GM12892 (cell line): Measurements from ENCODE around the gene FCGR3A.

ENCODE experiments used
- DNase-seq: peaks from one replicate; pipeline ENCODE4 v3.0.0; 2011; ENCODE audit not compliant: insufficient read length
- FAIRE-seq: peaks from 2 replicates; lab custom pipeline; 2011; peaks lifted over from hg19 to GRCh38; lab: Jason Lieb, UNC
- POLR2A ChIP-seq: IDR thresholded peaks from 2 replicates; pipeline ENCODE4 v1.6.1; 2011; ENCODE audit warnings: low read depth, low read length, control low read depth
- POLR2AphosphoS5 ChIP-seq: IDR thresholded peaks from 2 replicates; pipeline ENCODE4 v1.6.1; 2011; ENCODE audit warnings: low read depth, low read length, control low read depth
- TAF1 ChIP-seq: IDR thresholded peaks from 2 replicates; pipeline ENCODE4 v1.6.1; 2011; ENCODE audit warnings: low read depth, mild to moderate bottlenecking, control low read depth, low read length, borderline replicate concordance

The FCGR3A gene

DNA sequence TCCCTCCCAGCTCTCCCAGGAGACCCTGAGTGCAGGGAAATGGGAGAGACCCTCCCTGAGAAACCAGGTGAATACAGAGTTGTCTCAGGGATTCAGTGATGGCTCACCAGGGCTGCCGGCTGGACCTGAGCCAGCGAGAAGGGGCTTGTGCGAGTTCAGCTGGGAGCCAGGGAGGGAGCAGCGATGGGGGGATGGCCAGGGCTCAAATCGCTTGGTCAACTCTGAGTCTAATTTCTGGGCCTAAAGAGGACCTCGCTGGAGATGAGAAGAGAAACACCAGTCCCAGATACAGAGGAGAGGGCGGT lies 37.9 kb downstream of the FCGR3A start:
- no peak for DNase-seq
- TF ChIP-seq POLR2A (no peak), TAF1 (no peak), POLR2AphosphoS5 (no peak)
- FAIRE-seq = no peak

DNA sequence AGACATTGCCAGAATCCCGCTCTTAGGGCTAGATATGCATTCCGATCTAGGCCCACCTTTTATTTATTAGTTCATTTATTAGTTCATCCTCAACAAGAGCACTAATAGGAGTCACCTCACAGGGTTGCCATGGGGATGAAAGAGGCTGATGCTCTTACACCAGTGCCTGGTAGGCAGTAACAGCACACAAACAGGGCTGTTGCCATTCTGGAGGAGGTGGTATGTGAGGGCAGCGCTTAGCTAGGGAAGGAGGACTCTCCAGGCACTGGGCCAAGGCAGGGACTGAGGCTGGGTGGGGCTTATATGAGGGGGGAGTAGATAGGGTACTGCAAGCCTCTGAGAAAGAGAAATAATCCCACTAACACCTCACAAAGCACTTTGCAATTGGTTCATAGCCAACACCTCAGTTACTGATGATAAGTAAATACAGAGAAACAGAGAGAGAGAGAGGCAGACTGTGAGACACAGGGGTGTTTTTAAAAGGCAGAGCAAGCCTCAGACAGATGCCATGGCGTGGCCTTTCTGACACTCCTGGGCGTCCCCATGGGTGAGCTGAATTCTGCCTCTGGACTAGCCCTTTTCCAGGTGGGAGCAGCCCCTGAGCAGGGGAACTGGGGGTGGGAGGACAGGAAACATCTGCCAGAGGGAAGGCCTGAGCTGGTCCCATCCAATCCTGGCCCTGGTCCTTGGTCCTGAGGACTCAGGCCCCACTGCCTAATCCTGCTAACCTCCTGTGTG lies 38.4 kb downstream of the FCGR3A start:
- no peak for DNase-seq
- TF ChIP-seq POLR2A (no peak), POLR2AphosphoS5 (no peak), TAF1 (no peak)
- FAIRE-seq = no peak

DNA sequence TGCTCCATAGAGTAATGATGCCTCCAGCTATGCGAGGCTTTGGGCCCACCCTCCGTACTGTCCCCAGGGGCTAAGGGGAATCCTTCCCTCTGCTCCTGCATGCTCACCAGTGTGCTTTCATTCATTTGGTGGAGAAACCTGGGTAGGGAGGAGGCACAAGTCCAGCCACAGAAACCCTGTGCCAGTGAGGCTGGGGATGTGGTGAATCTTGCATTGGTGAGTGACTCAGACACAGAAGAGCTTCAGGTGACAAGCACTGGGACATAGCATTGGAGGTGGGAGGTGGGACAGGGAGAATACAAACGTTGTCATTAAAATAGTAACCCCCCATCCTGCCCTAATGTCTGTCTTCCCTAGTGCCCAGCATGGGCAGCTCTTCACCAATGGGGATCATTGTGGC lies 39.1 kb downstream of the FCGR3A start:
- no peak for TF ChIP-seq POLR2A
- no peak for TF ChIP-seq TAF1
- no peak for TF ChIP-seq POLR2AphosphoS5
- DNase-seq (no peak), FAIRE-seq (no peak)

DNA sequence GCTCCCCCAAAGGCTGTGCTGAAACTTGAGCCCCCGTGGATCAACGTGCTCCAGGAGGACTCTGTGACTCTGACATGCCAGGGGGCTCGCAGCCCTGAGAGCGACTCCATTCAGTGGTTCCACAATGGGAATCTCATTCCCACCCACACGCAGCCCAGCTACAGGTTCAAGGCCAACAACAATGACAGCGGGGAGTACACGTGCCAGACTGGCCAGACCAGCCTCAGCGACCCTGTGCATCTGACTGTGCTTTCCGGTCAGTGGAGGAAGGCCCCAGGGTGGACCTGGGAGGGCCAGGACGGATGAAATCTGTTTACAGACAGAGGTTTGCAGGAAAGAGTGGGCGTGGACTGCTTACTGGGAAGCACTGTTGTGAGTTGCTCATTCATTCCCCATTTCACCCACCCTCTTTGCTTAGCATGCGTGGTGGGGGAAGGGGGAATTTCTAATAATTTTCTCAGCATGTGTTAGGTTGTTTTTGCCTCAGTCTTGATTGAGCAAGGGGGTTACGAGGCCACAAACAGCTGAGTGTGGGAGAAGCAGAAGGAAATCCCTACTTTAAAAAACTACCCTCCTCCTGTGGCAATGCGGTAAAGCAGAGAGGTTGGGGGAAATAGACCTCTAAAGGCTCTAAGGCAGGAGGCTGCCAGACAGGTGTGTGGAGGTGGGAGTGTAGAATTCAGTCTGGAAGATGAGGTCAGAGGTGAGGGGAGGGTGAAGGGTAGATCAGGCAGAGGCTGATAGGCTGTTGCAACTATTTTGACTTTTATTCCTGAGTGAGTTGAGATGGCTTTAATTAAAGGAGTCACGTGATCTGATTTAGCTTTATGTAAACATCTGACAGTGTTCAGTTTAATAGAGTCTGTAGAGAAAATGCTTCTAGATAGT lies 43.0 kb downstream of the FCGR3A start:
- DNase-seq = no peak
- peak; percentile 73 for FAIRE-seq
- TF ChIP-seq POLR2A = no peak
- no peak for TF ChIP-seq TAF1
- no peak for TF ChIP-seq POLR2AphosphoS5

DNA sequence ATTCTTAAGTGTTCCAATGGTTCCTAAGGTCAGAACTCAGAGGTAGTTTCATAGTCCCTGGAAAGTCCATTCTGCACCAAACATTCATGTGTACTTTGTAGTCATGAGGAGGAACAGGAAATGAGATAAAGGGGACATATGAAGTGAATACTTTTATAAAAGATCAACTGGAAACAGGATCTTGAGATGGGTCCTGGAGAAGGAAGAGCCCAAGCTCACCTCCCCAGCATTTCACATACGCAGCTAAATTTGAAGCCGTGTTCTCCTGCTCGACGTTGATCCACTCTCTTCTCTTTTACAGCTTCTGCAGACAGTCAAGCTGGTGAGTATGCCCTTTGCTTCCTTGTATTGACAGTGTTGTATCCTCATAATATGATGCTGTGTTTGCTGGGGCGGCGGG lies 43.9 kb downstream of the FCGR3A start:
- no peak for FAIRE-seq
- no peak for TF ChIP-seq TAF1
- TF ChIP-seq POLR2AphosphoS5 = no peak
- TF ChIP-seq POLR2A = no peak
- no peak for DNase-seq

DNA sequence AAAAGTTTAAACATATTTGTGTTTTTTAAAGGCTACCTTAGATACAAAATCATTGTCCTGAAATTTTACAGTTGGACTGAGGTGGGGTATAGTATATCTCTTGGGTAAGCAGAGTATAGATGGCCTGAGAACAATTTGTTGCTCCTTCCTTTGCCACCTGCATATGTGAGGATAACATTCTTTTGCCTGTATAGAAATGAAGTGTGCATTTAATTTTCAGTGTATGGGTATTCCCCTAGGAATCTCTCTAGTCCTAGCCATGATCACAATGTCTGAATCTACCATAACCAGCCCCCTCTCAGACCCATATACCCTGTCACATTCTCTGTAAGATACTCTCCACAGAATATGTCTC lies 46.2 kb downstream of the FCGR3A start:
- TF ChIP-seq POLR2AphosphoS5 = no peak
- no peak for TF ChIP-seq POLR2A
- TF ChIP-seq TAF1 = no peak
- no peak for FAIRE-seq
- no peak for DNase-seq

DNA sequence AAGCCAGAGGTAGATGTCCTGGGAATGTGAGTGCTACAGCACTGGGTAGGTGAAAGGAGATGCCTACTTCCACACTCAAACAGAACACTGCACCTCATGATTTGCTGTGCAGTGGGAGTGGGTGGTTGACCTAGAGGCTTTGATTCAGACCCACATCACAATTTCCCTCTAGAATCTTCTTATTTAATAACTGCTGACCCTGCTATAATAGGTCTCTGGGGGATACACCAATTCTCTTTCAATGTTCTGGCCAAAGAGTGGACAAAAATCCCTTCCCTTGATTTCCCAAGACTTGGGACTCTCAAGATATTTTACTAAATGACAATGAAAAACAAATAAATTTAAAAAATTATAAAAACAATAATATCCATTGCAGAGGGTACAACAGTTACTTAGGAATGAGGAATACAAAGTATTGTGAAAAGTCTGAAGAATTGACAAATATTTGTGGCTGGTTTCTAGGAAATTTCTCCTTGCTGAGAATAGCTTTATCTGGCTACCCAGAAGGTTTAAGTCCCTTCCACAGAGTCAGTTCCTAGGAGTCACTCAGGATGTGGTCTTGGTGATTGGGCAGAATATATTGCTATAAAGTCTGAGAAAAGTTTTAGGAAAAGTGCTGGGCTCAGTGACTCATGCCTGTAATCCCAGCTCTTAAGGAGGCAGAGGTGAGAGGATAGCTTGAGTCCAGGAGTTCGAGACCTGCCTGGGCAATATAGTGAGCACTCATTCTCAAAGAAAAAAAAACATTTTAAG lies 46.8 kb downstream of the FCGR3A start:
- DNase-seq = no peak
- no peak for FAIRE-seq
- no peak for TF ChIP-seq TAF1
- TF ChIP-seq POLR2A = no peak
- TF ChIP-seq POLR2AphosphoS5 = no peak

DNA sequence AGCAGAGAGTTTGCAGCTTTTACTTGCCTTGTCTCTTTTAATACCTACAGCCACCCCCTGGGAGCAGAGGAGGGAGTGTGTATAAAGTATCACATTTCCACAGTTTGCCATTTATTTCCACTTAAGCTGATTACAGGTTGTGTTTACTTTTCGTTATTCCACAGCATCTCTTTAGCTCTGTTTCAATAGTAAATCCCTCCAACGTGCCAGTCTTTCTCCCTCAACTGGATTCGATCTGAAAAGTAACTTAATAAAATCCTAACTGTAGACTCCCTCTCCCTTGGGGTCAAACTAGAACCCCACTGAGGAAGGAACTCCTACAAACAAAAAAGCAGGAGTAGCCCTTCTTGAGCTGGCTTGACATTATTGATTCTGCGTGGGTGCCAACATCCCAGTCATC lies 47.4 kb downstream of the FCGR3A start:
- FAIRE-seq (no peak), DNase-seq (no peak)
- no peak for TF ChIP-seq POLR2AphosphoS5
- TF ChIP-seq TAF1 = no peak
- no peak for TF ChIP-seq POLR2A

DNA sequence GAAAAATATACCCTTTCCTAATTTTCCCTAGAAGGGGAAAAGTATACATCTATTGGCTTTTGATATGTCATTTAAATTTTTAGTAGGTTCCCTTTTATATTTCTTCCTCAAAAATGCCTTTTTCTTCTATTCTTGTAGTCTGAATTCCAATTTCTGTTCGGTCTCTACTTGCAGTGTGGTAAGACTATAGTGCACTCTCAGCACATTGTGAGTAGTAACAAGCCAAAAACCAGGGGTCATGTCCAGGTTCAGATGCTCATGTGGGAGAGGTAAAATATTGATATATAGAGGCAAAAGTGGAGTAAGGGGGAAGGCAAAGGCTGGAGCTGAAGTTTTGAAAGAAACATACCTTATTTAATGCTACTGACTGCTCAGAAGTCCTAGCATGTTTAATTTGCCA lies 48.4 kb downstream of the FCGR3A start:
- no peak for TF ChIP-seq TAF1
- TF ChIP-seq POLR2A = no peak
- TF ChIP-seq POLR2AphosphoS5 = no peak
- FAIRE-seq = no peak
- DNase-seq = no peak

DNA sequence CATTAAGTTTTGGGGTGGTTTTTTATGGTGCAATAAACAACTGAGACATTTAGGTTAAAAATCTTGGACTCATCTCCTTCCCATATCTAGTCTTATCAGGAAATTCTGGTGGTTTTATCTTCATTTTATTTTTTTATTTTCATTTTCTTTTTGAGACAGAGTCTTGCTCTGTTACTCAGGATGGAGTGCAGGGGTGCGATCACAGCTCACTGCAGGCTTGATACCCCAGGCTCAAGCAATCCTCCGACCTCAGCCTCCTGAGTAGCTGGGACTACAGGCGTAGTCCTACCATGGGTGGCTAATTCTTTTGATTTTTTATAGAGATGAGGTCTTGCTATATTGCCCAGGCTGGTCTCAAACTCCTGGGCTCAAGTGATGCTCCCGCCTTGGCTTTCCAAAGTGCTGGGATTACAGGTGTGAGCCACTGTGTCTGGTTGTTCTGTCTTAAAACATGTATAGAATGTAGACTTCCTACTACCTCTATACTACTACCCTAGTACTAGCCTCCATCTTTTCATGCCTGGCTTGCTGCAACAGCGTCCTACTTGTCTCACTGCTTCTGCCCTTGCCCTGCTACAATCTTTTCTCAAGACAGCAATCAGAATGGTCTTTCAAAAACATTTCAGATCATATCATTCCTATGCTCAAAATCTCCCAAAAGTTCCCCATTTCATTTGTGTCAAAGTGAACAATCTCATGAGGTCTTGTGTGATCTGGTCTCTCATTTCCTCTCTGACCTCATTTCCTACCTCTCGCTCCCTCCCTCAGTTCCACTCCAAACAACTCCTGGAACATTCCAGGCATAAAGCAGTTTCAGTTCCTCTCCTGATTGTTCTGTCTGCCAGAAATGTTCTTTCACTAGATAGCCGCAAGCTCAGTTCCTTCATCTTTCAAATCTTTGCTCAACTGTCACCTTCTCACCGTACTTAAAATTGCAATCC lies 50.2 kb downstream of the FCGR3A start:
- FAIRE-seq = peak; percentile 76

More for the DNA sequence above, 50.2 kb downstream of the FCGR3A start:
- no peak for DNase-seq
- no peak for TF ChIP-seq POLR2A
- TF ChIP-seq POLR2AphosphoS5 = no peak
- TF ChIP-seq TAF1 = no peak
